ENCODE results near the gene LSM7. TPM values are rescaled to one million over a fixed set of nuclear protein-coding genes. Genes with fewer than 3 reads are reported as not detected.

Gene LSM7
- total RNA-seq, 4 donors from 2014 or later, result 51.8 to 95.7 (median 71.9) TPM

DNA sequence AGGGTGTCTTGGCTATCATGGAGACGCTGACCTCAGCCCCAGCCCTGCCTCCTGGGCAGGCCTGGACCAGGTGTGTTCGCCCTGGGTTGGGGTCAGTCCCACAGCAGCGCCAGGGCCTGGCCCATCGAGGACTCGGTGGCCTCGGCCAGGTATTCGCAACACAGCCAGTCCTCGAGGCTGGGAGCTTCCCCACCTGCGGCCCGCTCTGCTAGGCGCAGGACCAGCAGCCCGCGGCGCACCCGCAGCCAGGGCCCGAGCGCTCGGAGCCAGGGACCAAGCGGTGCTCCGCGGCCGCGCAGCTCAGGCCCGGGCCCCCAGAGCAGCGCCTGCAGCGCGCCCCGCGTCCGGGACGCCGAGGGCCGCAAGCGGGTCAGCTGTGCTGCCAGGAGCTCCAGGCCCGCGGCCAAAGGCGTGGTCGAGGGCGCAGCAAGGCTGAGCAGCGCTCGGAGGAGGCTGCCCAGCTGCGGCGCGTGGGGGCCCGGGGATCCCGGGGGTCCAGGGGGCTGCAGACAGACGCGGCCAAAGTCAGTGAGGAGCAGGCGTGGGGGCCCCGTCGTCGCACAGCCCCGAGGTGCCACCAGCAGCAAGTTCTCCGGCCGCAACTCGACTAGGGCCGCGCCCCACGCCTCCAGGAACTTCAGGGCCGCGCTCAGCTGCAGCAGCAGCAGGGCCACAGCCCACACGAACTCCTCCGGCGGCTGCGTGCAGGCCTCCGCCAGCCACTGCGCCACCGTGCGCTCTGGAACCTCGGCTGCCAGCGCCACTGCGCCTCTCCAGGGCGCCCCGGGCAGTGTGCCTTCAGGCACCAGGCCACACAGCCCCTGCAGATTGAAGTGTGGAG is 52.6 kb downstream of the LSM7 start:
- TF ChIP-seq CTCF (IDR thresholded peaks at IDR 0.05; ENCODE audit: low read depth), result no peak

GRCh38 chr19:2274931-2275535 is 53.4 kb downstream of the LSM7 start:
- no peak for TF ChIP-seq CTCF (IDR thresholded peaks at IDR 0.05; ENCODE audit: low read depth)

DNA sequence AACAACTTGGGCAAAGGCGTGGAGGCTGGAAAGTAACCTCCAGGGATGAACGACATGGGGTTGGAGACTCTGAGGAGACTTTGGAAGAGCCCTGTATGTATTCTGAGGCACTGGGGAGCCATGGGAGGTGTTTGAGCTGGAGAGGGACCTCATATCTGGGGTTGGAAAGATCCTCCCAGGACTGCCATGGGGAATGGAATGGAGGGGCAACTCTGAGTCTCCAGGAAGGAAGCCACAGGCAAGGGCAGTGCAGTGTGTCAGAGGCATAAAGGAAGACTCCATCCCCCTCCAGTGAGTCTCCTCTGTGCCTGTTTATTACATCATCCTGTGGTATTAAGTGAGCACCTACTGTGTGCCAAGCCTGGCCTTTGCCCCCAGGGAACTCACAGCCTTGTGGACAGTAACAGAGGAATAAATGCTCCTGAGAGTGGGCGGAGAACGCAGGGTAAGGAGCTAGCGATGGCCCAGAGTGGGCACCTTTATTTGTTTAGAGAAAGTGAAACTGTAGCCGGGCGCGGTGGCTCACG is 54.1 kb downstream of the LSM7 start:
- no peak for TF ChIP-seq CTCF (IDR thresholded peaks at IDR 0.05; ENCODE audit: low read depth)

DNA sequence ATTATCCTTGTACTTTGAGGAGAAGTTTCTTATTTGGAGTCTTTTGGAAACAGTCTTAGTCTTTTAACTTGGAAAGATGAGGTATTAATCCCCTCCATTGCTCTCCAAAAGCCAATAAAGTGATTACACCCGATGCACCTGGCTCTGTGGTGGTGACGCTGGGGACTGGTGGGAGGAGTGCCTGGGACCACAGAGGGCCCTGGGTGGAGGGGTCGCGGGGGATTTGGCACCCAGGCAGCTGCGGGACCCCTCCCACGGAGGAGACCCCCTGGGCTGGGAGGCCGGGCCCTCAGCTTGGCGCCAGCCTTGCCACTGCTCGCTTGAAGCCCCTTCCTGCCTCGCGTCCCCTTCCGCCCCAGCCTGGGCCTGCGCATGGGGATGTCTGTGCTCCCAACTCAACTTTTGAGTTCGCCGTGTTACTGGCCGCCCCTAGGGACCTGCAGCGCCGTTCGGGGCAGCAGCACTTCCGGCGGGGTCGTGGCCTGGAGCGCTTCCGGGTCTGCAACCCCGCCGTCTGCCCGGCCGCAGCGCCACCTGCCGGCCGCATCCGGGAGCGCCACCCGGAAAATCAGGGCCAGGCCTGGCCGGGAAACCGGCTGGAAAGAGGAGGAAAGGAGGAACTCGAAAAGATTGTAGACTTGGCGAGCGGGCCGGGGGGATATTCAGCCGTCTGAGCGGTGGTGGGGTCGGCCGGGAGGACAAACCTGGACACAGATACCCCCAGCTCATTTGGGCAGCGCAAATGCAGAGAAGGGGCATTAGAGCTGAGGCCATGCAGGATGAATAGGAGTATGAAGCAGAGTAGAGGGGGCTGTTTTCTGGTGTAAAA is 54.8 kb downstream of the LSM7 start:
- TF ChIP-seq CTCF (IDR thresholded peaks at IDR 0.05; ENCODE audit: low read depth), result no peak

Other genes starting within 250 kb of the LSM7 start
- gene MOB3A, start 232.3 kb downstream of the LSM7 start, total RNA-seq, result 10 to 100 TPM; 27.9 to 53.3 (median 46.5) TPM
- 10 to 100 TPM in 2 of 4 donors, 1 to 10 TPM in 2; 2.0 to 11.1 (median 6.3) TPM for gene IZUMO4, start 231.7 kb downstream of the LSM7 start, total RNA-seq
- 10 to 100 TPM; 46.6 to 94.0 (median 57.5) TPM for gene AP3D1, start 177.0 kb downstream of the LSM7 start, total RNA-seq
- gene DOT1L, start 164.7 kb downstream of the LSM7 start, total RNA-seq, result 10 to 100 TPM in 1 of 4 donors, 1 to 10 TPM in 3; 3.2 to 12.2 (median 5.4) TPM
- gene PLEKHJ1, start 92.3 kb downstream of the LSM7 start, total RNA-seq, result 10 to 100 TPM; 21.0 to 78.2 (median 47.3) TPM
- 10 to 100 TPM; 13.4 to 59.3 (median 28.0) TPM for gene SF3A2, start 91.8 kb downstream of the LSM7 start, total RNA-seq
- under 1 TPM in 1 of 4 donors, not detected in 3; 0.34 TPM for gene AMH, start 79.3 kb downstream of the LSM7 start, total RNA-seq
- not detected for gene JSRP1, start 72.2 kb downstream of the LSM7 start, total RNA-seq
- under 1 TPM in 3 of 4 donors, not detected in 1; 0.68 to 0.88 (median 0.75) TPM for gene PEAK3, start 46.4 kb downstream of the LSM7 start, total RNA-seq
- not detected for gene LINGO3, start 20.4 kb downstream of the LSM7 start, total RNA-seq
- 10 to 100 TPM in 2 of 4 donors, 1 to 10 TPM in 2; 8.7 to 50.3 (median 12.5) TPM for gene SPPL2B, start 98 bp upstream of the LSM7 start, total RNA-seq
- not detected for gene TMPRSS9, start 31.7 kb upstream of the LSM7 start, total RNA-seq
- 10 to 100 TPM; 15.8 to 33.7 (median 24.7) TPM for gene TIMM13, start 99.0 kb upstream of the LSM7 start, total RNA-seq
- 10 to 100 TPM in 2 of 4 donors, 1 to 10 TPM in 2; 6.5 to 13.8 (median 9.9) TPM for gene LMNB2, start 128.4 kb upstream of the LSM7 start, total RNA-seq
- 100 to 1,000 TPM; 119 to 260 (median 212) TPM for gene GADD45B, start 147.5 kb upstream of the LSM7 start, total RNA-seq

Data from subcutaneous adipose tissue (tissue), 4 donors.